Prostate gland (tissue), 2 donors: ENCODE data around the gene PLXNB2.

Experiments used
- POLR2A ChIP-seq: fragments of 450-650 bp; IDR thresholded peaks from one replicate; pipeline ENCODE4 v1.6.1; 2016; ENCODE audit warnings: antibody characterized with exemption, mild to moderate bottlenecking
- POLR2AphosphoS5 ChIP-seq: sonication (generic); formaldehyde crosslinking; IDR thresholded peaks from one replicate; pipeline ENCODE4 v1.6.1; 2017; ENCODE audit warnings: antibody characterized with exemption
- TF ChIP-seq, protein P1 (sequence below), 4 experiments: fragments of 200-600 bp in 2 of 4; fragments of 450-650 bp in 2 of 4; sonication (generic) in 2 of 4; IDR thresholded peaks; 1 replicate in 3 of 4; 2 replicates in 1 of 4; pipeline ENCODE4 v1.5.1; 2016 to 2019; ENCODE audit warnings: antibody characterized with exemption in 4 of 4, mild to moderate bottlenecking in 2 of 4, moderate library complexity in 2 of 4

DNA sequence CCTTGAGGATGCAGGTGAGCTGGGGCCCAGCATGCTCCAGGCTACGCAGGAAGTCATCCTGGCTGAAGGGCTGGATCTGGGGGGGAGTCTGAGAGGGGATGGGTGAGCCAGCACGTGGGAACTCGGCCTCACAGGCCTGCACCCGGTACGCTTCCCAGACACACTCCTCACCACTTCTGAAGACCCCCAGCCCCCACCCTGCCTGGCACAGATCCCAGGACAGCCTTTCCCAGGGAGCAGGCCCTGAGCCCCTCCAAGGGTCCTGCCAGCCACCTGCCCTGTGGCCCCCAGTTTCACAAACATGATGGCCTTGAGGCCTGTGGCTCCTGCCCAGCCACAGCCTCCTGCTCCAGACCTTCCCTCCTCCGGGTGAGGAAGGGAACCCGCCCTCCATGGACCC, 5.6 kb upstream of the PLXNB2 start:
- TF ChIP-seq, protein P1, sequence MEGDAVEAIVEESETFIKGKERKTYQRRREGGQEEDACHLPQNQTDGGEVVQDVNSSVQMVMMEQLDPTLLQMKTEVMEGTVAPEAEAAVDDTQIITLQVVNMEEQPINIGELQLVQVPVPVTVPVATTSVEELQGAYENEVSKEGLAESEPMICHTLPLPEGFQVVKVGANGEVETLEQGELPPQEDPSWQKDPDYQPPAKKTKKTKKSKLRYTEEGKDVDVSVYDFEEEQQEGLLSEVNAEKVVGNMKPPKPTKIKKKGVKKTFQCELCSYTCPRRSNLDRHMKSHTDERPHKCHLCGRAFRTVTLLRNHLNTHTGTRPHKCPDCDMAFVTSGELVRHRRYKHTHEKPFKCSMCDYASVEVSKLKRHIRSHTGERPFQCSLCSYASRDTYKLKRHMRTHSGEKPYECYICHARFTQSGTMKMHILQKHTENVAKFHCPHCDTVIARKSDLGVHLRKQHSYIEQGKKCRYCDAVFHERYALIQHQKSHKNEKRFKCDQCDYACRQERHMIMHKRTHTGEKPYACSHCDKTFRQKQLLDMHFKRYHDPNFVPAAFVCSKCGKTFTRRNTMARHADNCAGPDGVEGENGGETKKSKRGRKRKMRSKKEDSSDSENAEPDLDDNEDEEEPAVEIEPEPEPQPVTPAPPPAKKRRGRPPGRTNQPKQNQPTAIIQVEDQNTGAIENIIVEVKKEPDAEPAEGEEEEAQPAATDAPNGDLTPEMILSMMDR (IDR thresholded peaks at IDR 0.05): no peak
- TF ChIP-seq POLR2AphosphoS5 (no peak), POLR2A (no peak)
